ENCODE measurements around the gene USE1.
A peak's percentile ranks its signal among the peaks of the same experiment; 100 is the strongest.

The USE1 gene

GRCh38 chr19:17259118-17259780 is 44.1 kb downstream of the USE1 start:
- DNase-seq (ENCODE audit: low spot score), result no peak

GRCh38 chr19:17259934-17260333 is 44.8 kb downstream of the USE1 start:
- no peak for DNase-seq (ENCODE audit: low spot score)

- DNase-seq (ENCODE audit: low spot score), result peak; percentile 89
Observed at GRCh38 chr19:17260842-17261325, 45.7 kb downstream of the USE1 start.

GRCh38 chr19:17262557-17262956 is 47.4 kb downstream of the USE1 start:
- no peak for DNase-seq (ENCODE audit: low spot score)

GRCh38 chr19:17263712-17264640 is 48.8 kb downstream of the USE1 start:
- no peak for DNase-seq (ENCODE audit: low spot score)

GRCh38 chr19:17264641-17264979 is 49.5 kb downstream of the USE1 start, which contains the start of gene USHBP1:
TSS of gene USHBP1 (minus strand) at chr19:17264745. CDS start at chr19:17264299, 446 bp downstream.
- no peak for DNase-seq (ENCODE audit: low spot score)

- DNase-seq (ENCODE audit: low spot score), result no peak
Observed at GRCh38 chr19:17266026-17266425, 50.9 kb downstream of the USE1 start.

GRCh38 chr19:17266589-17266974 is 51.4 kb downstream of the USE1 start:
- no peak for DNase-seq (ENCODE audit: low spot score)

- DNase-seq (ENCODE audit: low spot score), result peak; percentile 100
Observed at GRCh38 chr19:17266975-17267788, 52.0 kb downstream of the USE1 start, which contains the start of gene BABAM1. TSS of gene BABAM1 (plus strand) at chr19:17267443. CDS start at chr19:17268807, 1,364 bp downstream.

- no peak for DNase-seq (ENCODE audit: low spot score)
Observed at GRCh38 chr19:17268754-17269153, 53.6 kb downstream of the USE1 start.

Measured in AG08395 (cell line).